GM18909 (cell line): Measurements from ENCODE around the gene NEXMIF.
"Not testable (repeated sequence)": the region's sequence is repeated elsewhere in the genome, so short reads cannot be mapped to it uniquely, and the experiment has no call there.

Experiments
- ATAC-seq: cut with Tn5 transposase; IDR thresholded peaks from one replicate; pipeline ENCODE4 v1.9.1; 2021; ENCODE audit warnings: mild to moderate bottlenecking; ENCODE audit not compliant: unreplicated experiment, poor library complexity

Gene NEXMIF

DNA sequence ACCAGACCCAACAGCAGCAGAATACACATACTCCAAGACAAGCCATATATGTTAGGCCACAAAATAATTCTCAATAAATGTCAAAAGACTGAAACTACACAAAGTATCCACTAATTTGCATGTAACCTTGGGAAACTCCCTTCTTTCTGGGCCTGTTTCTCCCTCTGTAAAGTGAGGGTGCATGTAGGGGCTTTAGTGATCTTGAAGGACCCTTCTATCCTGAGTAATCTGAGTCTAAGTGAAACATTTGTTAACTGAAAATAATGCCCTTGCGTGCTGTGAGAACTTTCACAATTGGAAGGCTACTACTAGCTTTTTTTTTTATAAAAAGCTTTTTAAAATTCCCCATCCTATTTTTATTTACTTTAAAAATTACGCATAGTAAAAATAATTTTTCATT, 125.2 kb downstream of the NEXMIF start:
- ATAC-seq, result no peak

DNA sequence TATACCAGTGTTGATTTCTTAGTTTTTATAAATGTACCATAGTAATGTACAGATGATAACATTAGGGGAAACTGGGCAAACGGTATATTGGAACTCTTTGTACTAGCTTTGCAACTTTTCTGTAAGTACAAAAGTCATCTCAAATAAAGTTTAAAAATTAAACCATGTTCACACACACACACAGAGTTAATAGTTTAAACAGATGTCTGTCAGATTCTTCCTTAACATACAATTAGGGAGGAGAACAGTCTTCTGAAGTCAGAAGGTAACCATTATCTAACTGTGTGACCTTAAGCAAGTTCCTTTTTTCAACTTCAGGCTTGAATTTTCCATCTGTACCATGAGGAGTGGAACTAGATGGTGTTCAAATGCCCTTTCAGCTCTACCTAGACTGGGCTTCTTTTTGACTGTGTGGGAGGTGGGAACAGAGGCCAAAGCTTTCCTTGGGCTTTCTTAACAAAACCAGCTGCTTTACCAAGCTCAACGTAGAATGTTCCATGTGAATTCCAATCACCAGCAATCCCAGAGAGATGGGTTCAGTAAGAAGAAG, 127.8 kb downstream of the NEXMIF start:
- ATAC-seq, result no peak

GRCh38 chrX:74788545-74789086, 136.6 kb downstream of the NEXMIF start:
- no peak for ATAC-seq

DNA sequence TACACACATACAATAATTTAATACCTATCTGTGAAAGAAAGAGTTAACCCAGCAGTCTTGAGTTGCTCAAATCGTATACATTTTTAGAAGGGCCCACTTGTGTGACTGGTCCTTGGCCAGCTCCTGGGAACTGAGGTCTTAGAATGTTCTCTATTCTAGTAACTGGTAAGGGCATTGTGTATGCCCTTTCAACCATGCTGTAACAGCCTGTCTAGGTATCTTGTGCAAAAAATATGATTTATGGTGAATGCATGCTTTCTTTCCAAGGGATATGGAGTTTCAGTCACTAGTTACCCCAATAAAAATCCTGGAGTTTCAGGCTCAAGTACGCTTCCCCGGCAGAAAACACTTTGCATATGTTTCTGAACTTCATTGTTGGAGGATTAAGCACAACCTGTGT, 140.6 kb downstream of the NEXMIF start:
- ATAC-seq, result no peak

- peak; percentile 69 for ATAC-seq
Observed at GRCh38 chrX:74781507-74782034, 143.7 kb downstream of the NEXMIF start.

DNA sequence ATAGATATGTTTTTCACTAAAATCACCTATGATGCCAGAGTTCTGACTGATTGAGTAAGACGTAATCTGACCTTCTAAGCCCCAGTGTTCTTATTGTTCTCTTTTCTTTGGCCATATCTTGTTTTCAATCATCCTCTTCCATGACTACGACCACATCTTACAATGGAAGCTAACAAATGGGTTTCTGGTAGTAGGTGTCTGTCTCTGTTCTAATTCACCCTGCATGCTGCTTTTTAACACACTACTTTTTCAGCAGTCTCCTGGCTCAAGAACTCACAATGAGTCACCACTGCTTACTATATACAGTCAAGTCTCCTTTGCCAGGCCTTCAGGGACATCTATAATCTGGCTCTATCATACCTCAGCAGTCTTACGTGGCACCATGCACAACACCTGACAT, 146.1 kb downstream of the NEXMIF start:
- ATAC-seq, result no peak

- ATAC-seq, result no peak
Observed at GRCh38 chrX:74774988-74775387, 150.3 kb downstream of the NEXMIF start.

DNA sequence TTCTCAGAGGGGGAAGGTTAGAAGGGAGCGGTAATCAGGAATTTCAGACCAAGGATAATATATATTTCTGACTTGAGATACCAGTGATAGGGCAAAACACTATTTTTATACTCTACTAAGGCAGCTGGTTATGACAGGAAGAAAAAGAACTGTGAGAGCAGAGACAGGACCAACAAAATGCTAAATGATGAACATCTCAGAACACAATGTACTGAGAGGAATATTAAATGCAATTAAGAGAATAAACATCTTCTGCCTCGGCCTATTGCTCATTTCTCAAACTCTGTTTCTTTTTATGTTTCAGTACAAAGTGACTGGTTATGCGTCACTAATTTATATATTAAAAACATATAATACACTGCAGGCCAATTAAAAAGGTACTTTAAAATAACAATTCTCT, 188.8 kb downstream of the NEXMIF start:
- ATAC-seq, result no peak

DNA sequence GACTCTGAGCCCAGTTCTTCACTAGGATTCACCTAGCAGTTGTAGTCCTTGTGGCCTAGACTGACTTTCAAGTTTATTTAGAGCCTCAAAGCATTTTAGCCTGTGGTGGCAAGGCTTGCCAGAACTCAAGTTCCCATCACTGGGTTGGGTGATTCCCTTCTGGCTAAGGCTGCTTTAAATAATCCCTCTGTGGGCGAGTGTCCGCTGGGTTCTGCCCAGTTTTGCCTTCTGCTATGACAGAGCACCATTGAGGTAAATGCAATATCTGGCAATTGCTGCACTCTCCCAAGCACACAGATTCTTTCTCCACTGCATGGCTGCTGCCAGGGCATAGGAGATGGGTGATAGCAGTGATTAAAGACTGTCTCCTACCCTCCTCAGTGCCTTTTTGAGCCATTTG, 220.0 kb downstream of the NEXMIF start:
- ATAC-seq, result no peak

GRCh38 chrX:74701343-74701742, 223.9 kb downstream of the NEXMIF start:
- ATAC-seq, result not testable (repeated sequence)

DNA sequence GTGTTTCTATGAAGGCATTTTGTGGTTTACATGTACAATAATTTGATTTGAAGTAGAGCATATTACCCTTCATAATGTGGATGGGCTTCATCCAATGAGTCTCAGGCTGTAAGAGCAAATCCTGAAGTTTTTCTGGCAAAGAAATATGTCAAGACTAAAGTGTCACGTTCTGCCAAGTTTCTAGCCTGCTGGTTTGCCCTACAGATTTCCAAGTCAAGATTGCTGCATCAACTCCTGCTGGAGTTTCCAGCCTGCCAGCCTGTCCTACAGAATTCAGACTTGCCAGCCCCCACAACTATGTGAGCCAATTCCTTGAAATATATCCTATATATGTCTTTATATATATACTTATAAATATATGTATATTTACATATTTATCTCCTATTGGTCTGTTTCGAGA, 240.8 kb downstream of the NEXMIF start:
- ATAC-seq, result no peak
